ENCODE results near the gene SPDYE5. TPM values are rescaled to one million over a fixed set of nuclear protein-coding genes. Genes with fewer than 3 reads are reported as not detected.
"Not testable (repeated sequence)": the region's sequence is repeated elsewhere in the genome, so short reads cannot be mapped to it uniquely, and the experiment has no call there.

Gene SPDYE5
- total and polyA plus RNA-seq, 5 donors from 2014 or later: 0.15 TPM; not detected in 4

- H3K27me3 Mint-ChIP-seq; H3K27me3 ChIP-seq (ENCODE audit: control insufficient read depth, insufficient read depth, low read length); H3K9me3 ChIP-seq (ENCODE audit: control insufficient read depth in 2 of 2, low read length in 2 of 2); ATAC-seq (ENCODE audit: low read depth in 2 of 2); H3K9me3 Mint-ChIP-seq: not testable (repeated sequence)
- Mint-ChIP-seq H3K27ac (peak overlapping the region; percentile 94 to 96 (median 95)), H3K36me3 (peaks cover 25% of the 10 kb centered on the region), H3K4me1 (peaks cover 16 to 42% (median 19%) of the 10 kb centered on the region in 4 donors), H3K4me3 (peak overlapping the region; percentile 79 to 92 (median 91))
- Histone ChIP-seq H3K4me3 (ENCODE audit: low read depth, low read length) (peak overlapping the region; percentile 73), H3K27ac (ENCODE audit: insufficient read depth, low read length, poor library complexity, severe bottlenecking) (peak overlapping the region; percentile 71), H3K36me3 (ENCODE audit: control insufficient read depth, insufficient read depth, low read length) (peaks cover 24% of the 10 kb centered on the region), H3K4me1 (ENCODE audit: control insufficient read depth, insufficient read depth, low read length, poor library complexity, severe bottlenecking) (peaks cover 17% of the 10 kb centered on the region)
- peak in 1 of 3 donors; percentile 25 for DNase-seq
Measured at GRCh38 chr7:75527224-75527722, 35.2 kb downstream of the SPDYE5 start.

DNA sequence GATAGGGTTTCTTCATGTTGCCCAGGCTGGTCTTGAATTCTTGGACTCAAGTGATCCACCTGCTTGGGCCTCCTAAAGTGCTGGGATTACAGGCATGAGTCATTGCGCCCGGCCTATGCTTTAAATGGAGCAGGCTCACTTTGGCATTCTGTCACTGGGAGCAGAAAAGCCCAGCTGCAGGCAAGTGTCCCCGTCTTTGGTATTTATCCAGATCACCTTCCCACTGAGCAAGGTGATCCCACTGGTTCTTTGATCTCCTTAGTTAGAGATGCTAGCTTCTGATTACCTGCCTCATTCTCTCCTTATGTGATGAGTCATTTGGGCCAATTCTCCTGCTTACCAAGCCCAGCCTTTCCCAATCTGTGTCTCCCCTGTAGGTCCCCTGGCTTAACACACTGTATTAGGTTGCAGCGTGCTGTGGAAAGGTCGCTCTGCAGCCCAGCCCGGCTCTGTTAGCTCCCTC lies 39.3 kb downstream of the SPDYE5 start:
- H3K36me3 ChIP-seq (ENCODE audit: control insufficient read depth, insufficient read depth, low read length): no peaks in the 10 kb centered on the region
- H3K9me3 ChIP-seq (ENCODE audit: control insufficient read depth in 2 of 2, low read length in 2 of 2): no peaks in the 10 kb centered on the region
- Mint-ChIP-seq H3K36me3 (peaks cover 1% of the 10 kb centered on the region), H3K27ac (no peak overlapping the region), H3K4me3 (peak overlapping the region in 1 of 4 donors; percentile 35), H3K4me1 (peaks cover 8 to 17% (median 11%) of the 10 kb centered on the region in 4 donors), H3K9me3 (no peaks in the 10 kb centered on the region), H3K27me3 (no peaks in the 10 kb centered on the region)
- peaks cover 10% of the 10 kb centered on the region for H3K4me1 ChIP-seq (ENCODE audit: control insufficient read depth, insufficient read depth, low read length, poor library complexity, severe bottlenecking)
- DNase-seq (no peak), ATAC-seq (ENCODE audit: low read depth in 2 of 2) (no peak)
- no peak overlapping the region for H3K4me3 ChIP-seq (ENCODE audit: low read depth, low read length)
- no peaks in the 10 kb centered on the region for H3K27me3 ChIP-seq (ENCODE audit: control insufficient read depth, insufficient read depth, low read length)
- no peak overlapping the region for H3K27ac ChIP-seq (ENCODE audit: insufficient read depth, low read length, poor library complexity, severe bottlenecking)

DNA sequence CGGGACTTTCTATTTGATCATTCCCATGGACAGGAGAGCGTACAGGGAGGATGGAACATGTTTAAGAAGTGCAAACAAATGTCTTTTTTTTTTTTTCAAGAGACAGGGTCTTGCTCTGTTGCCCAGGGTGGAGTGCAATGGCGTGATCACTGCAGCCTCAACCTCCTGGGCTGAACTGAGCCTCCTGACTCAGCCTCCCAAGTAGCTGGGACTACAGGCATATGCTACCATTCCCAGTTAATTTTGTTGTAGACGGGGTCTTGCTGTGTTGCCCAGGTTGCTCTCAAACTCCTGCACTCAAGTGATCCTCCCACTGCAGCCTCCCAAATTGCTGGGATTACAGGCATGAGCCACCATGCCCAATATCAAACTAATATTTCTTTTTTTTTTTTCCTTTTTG lies 40.5 kb downstream of the SPDYE5 start:
- H3K27me3 Mint-ChIP-seq: no peaks in the 10 kb centered on the region
- DNase-seq (no peak), ATAC-seq (ENCODE audit: low read depth in 2 of 2) (no peak)
- H3K9me3 Mint-ChIP-seq: no peaks in the 10 kb centered on the region
- Histone ChIP-seq H3K27ac (ENCODE audit: insufficient read depth, low read length, poor library complexity, severe bottlenecking) (no peak overlapping the region), H3K27me3 (ENCODE audit: control insufficient read depth, insufficient read depth, low read length) (no peaks in the 10 kb centered on the region), H3K36me3 (ENCODE audit: control insufficient read depth, insufficient read depth, low read length) (peaks cover 3% of the 10 kb centered on the region), H3K4me3 (ENCODE audit: low read depth, low read length) (no peak overlapping the region), H3K4me1 (ENCODE audit: control insufficient read depth, insufficient read depth, low read length, poor library complexity, severe bottlenecking) (no peaks in the 10 kb centered on the region), H3K9me3 (ENCODE audit: control insufficient read depth in 2 of 2, low read length in 2 of 2) (no peaks in the 10 kb centered on the region)
- H3K4me3 Mint-ChIP-seq: no peak overlapping the region
- H3K4me1 Mint-ChIP-seq: peaks cover 5 to 14% (median 7%) of the 10 kb centered on the region in 4 donors
- peaks cover 7% of the 10 kb centered on the region for H3K36me3 Mint-ChIP-seq
- H3K27ac Mint-ChIP-seq: no peak overlapping the region

- no peak for DNase-seq
- H3K27me3 ChIP-seq (ENCODE audit: control insufficient read depth, insufficient read depth, low read length): no peaks in the 10 kb centered on the region
- ATAC-seq (ENCODE audit: low read depth in 2 of 2): no peak
- no peaks in the 10 kb centered on the region for H3K27me3 Mint-ChIP-seq
- H3K4me1 ChIP-seq (ENCODE audit: control insufficient read depth, insufficient read depth, low read length, poor library complexity, severe bottlenecking): no peaks in the 10 kb centered on the region
- no peak overlapping the region for H3K4me3 Mint-ChIP-seq
- H3K4me1 Mint-ChIP-seq: peaks cover 0 to 10% (median 1%) of the 10 kb centered on the region in 4 donors
- H3K27ac ChIP-seq (ENCODE audit: insufficient read depth, low read length, poor library complexity, severe bottlenecking): no peak overlapping the region
- H3K4me3 ChIP-seq (ENCODE audit: low read depth, low read length): no peak overlapping the region
- H3K36me3 ChIP-seq (ENCODE audit: control insufficient read depth, insufficient read depth, low read length): peaks cover 3% of the 10 kb centered on the region
- no peak overlapping the region for H3K27ac Mint-ChIP-seq
- no peaks in the 10 kb centered on the region for H3K9me3 ChIP-seq (ENCODE audit: control insufficient read depth in 2 of 2, low read length in 2 of 2)
- no peaks in the 10 kb centered on the region for H3K9me3 Mint-ChIP-seq
- peaks cover 12% of the 10 kb centered on the region for H3K36me3 Mint-ChIP-seq
Measured at GRCh38 chr7:75533926-75534325, 41.8 kb downstream of the SPDYE5 start.

DNA sequence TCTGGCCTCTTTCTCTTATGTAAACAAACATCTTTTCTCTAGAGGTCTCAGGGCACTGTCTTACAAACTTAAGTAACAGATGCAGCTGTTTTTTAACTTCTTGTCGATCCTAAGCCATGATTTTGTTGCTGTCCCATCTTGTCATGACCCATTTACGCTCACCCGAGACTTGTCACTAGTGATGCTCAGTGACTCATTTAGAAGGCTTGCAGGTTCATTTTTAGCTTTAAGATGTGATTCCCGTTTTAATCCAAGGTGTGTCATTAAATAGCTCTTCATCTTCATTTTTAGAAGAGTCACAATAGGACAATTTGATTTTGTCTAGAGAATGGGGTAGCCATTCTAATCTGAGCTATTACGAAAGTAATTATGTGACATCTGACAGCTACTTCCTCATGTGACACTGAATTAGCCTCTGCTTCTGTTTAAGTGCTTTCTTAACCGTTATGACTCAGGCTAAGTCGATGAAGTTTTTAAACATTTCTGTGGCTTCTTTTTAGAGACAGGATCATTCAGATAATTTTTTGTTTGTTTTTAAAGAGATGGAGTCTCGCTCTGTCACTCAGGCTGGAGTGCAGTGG lies 42.7 kb downstream of the SPDYE5 start:
- H3K27me3 Mint-ChIP-seq: no peaks in the 10 kb centered on the region
- Histone ChIP-seq H3K27me3 (ENCODE audit: control insufficient read depth, insufficient read depth, low read length) (no peaks in the 10 kb centered on the region), H3K27ac (ENCODE audit: insufficient read depth, low read length, poor library complexity, severe bottlenecking) (no peak overlapping the region), H3K9me3 (ENCODE audit: control insufficient read depth in 2 of 2, low read length in 2 of 2) (no peaks in the 10 kb centered on the region), H3K36me3 (ENCODE audit: control insufficient read depth, insufficient read depth, low read length) (peaks cover 3% of the 10 kb centered on the region), H3K4me3 (ENCODE audit: low read depth, low read length) (no peak overlapping the region), H3K4me1 (ENCODE audit: control insufficient read depth, insufficient read depth, low read length, poor library complexity, severe bottlenecking) (no peaks in the 10 kb centered on the region)
- H3K9me3 Mint-ChIP-seq: no peaks in the 10 kb centered on the region
- H3K4me3 Mint-ChIP-seq: peak overlapping the region in 1 of 4 donors; percentile 12
- peak in 1 of 3 donors; percentile 59 for DNase-seq
- H3K36me3 Mint-ChIP-seq: peaks cover 16% of the 10 kb centered on the region
- peaks cover 0 to 10% (median 1%) of the 10 kb centered on the region in 4 donors for H3K4me1 Mint-ChIP-seq
- peak overlapping the region in 2 of 3 donors; percentile 61 to 87 for H3K27ac Mint-ChIP-seq
- peak in 1 of 2 donors; percentile 47 for ATAC-seq (ENCODE audit: low read depth in 2 of 2)

DNA sequence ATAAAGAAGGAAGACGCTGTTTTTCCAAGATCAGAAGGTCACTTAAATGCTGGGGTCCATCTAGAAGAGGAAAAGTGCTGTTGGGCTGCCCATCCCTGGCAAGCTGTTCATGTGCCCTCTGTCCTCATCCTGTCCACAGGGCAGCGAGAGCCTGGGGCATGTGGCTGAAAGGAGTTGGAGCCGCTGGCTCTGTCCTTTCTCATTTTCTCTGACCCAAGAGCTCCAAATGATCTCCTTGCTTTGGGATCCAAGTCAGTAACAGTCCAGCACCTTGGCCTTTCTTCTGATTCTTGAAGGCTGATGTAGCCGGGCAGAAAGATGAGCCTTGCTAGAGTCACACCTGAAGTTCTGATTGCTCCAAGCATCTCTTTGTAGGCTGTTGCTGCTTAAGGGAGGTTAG lies 44.4 kb downstream of the SPDYE5 start:
- Histone ChIP-seq H3K4me3 (ENCODE audit: low read depth, low read length) (no peak overlapping the region), H3K27me3 (ENCODE audit: control insufficient read depth, insufficient read depth, low read length) (no peaks in the 10 kb centered on the region), H3K9me3 (ENCODE audit: control insufficient read depth in 2 of 2, low read length in 2 of 2) (no peaks in the 10 kb centered on the region), H3K27ac (ENCODE audit: insufficient read depth, low read length, poor library complexity, severe bottlenecking) (no peak overlapping the region), H3K36me3 (ENCODE audit: control insufficient read depth, insufficient read depth, low read length) (peaks cover 3% of the 10 kb centered on the region), H3K4me1 (ENCODE audit: control insufficient read depth, insufficient read depth, low read length, poor library complexity, severe bottlenecking) (no peaks in the 10 kb centered on the region)
- H3K9me3 Mint-ChIP-seq: no peaks in the 10 kb centered on the region
- H3K27ac Mint-ChIP-seq: no peak overlapping the region
- ATAC-seq (ENCODE audit: low read depth in 2 of 2) (no peak), DNase-seq (no peak)
- no peak overlapping the region for H3K4me3 Mint-ChIP-seq
- peaks cover 17% of the 10 kb centered on the region for H3K36me3 Mint-ChIP-seq
- H3K27me3 Mint-ChIP-seq: no peaks in the 10 kb centered on the region
- peaks cover 0 to 10% (median 1%) of the 10 kb centered on the region in 4 donors for H3K4me1 Mint-ChIP-seq

- peaks cover 3% of the 10 kb centered on the region for H3K36me3 ChIP-seq (ENCODE audit: control insufficient read depth, insufficient read depth, low read length)
- H3K27ac ChIP-seq (ENCODE audit: insufficient read depth, low read length, poor library complexity, severe bottlenecking): no peak overlapping the region
- Mint-ChIP-seq H3K36me3 (peaks cover 20% of the 10 kb centered on the region), H3K4me3 (no peak overlapping the region), H3K27me3 (no peaks in the 10 kb centered on the region), H3K4me1 (peaks cover 0 to 10% (median 1%) of the 10 kb centered on the region in 4 donors), H3K27ac (no peak overlapping the region), H3K9me3 (no peaks in the 10 kb centered on the region)
- DNase-seq (no peak), ATAC-seq (ENCODE audit: low read depth in 2 of 2) (no peak)
- no peaks in the 10 kb centered on the region for H3K27me3 ChIP-seq (ENCODE audit: control insufficient read depth, insufficient read depth, low read length)
- H3K4me3 ChIP-seq (ENCODE audit: low read depth, low read length): no peak overlapping the region
- no peaks in the 10 kb centered on the region for H3K4me1 ChIP-seq (ENCODE audit: control insufficient read depth, insufficient read depth, low read length, poor library complexity, severe bottlenecking)
- no peaks in the 10 kb centered on the region for H3K9me3 ChIP-seq (ENCODE audit: control insufficient read depth in 2 of 2, low read length in 2 of 2)
Measured at GRCh38 chr7:75536940-75537538, 44.9 kb downstream of the SPDYE5 start.
